Spleen (tissue), 11 donors: ENCODE results near the gene OR10A5. TPM values are rescaled to one million over a fixed set of nuclear protein-coding genes. Genes with fewer than 3 reads are reported as not detected.

Source experiments
- DNase-seq: peaks from one replicate; pipeline ENCODE4 v3.0.0-alpha.2; 2020
- H3K27ac ChIP-seq, 8 donors: fragments of 200-600 bp; sonication (generic) in 7 of 8; 1 replicate in 4 of 8; 2 replicates in 4 of 8; pipeline versions ENCODE4 v1.5.0 to v1.8.0; 2016 to 2021; ENCODE audit warnings: inconsistent platforms in 4 of 8, mild to moderate bottlenecking in 4 of 8, moderate library complexity in 1 of 8
- H3K27me3 ChIP-seq, 7 donors: fragments of 200-600 bp; sonication (generic) in 6 of 7; replicated peaks in 1 of 7; 1 replicate in 4 of 7; 2 replicates in 3 of 7; pipeline versions ENCODE4 v1.5.0 to v1.8.0; 2016 to 2021; ENCODE audit warnings: inconsistent platforms in 3 of 7, mild to moderate bottlenecking in 1 of 7
- H3K36me3 ChIP-seq, 6 donors: fragments of 200-600 bp; sonication (generic) in 5 of 6; 1 replicate in 4 of 6; 2 replicates in 2 of 6; pipeline versions ENCODE4 v1.5.0 to v1.8.0; 2016 to 2021; ENCODE audit warnings: inconsistent platforms in 2 of 6
- H3K4me1 ChIP-seq, 6 donors: fragments of 200-600 bp; sonication (generic) in 5 of 6; 1 replicate in 3 of 6; 2 replicates in 3 of 6; pipeline versions ENCODE4 v1.5.0 to v1.8.0; 2016 to 2021; ENCODE audit warnings: inconsistent platforms in 3 of 6
- H3K4me3 ChIP-seq, 8 donors: fragments of 200-600 bp; sonication (generic) in 7 of 8; 1 replicate in 4 of 8; 2 replicates in 4 of 8; pipeline versions ENCODE4 v1.5.0 to v1.8.0; 2016 to 2021; ENCODE audit warnings: inconsistent platforms in 4 of 8, mild to moderate bottlenecking in 4 of 8, moderate library complexity in 2 of 8
- H3K9me3 ChIP-seq, 8 donors: fragments of 200-600 bp; sonication (generic) in 7 of 8; 1 replicate in 4 of 8; 2 replicates in 4 of 8; pipeline versions ENCODE4 v1.5.0 to v1.8.0; 2016 to 2021; ENCODE audit warnings: inconsistent platforms in 4 of 8
- CTCF ChIP-seq, 11 experiments: fragments of 200-600 bp in 7 of 11; fragments of 450-650 bp in 4 of 11; sonication (generic) in 4 of 11; IDR thresholded peaks in 8 of 11; conservative IDR thresholded peaks in 3 of 11; 1 replicate in 7 of 11; 2 replicates in 4 of 11; pipeline versions ENCODE4 v1.4.0 to v1.8.0; 2016 to 2021; ENCODE audit warnings: antibody characterized with exemption in 11 of 11, inconsistent platforms in 4 of 11, mild to moderate bottlenecking in 1 of 11
- POLR2A ChIP-seq, 3 donors: fragments of 450-650 bp; IDR thresholded peaks; one replicate each; pipeline ENCODE4 v1.5.1; 2017; ENCODE audit warnings: antibody characterized with exemption in 3 of 3, mild to moderate bottlenecking in 1 of 3
- POLR2AphosphoS5 ChIP-seq, 3 donors: sonication (generic); formaldehyde crosslinking; IDR thresholded peaks; one replicate each; pipeline ENCODE4 v1.5.1; 2017; ENCODE audit warnings: antibody characterized with exemption in 3 of 3
- WGBS, 5 donors: extraction: QIAGEN DNeasy Blood & Tissue Kit in 3 of 5; methylation state at CpG; one replicate each; pipeline versions ENCODE4 v1.1.5 to v1.1.7; 2013 to 2018; 5-methylcytosine and 5-hydroxymethylcytosine counted together
- intact Hi-C: fragments of 100-400 bp; cut with DNase I; formaldehyde crosslinking; loops from one replicate; pipeline ENCODE4 v1.15.0; 2023; ENCODE audit warnings: low total_unique reads
- polyA plus RNA-seq, 3 donors: library from polyadenylated mRNA; stranded (reverse); fragments of 200-250 nt; gene quantifications; one replicate each; pipeline ENCODE4 v1.2.1, GENCODE V29; 2013
- total RNA-seq, 7 donors: library from RNA; depleted of rRNA in 3 of 7; stranded (reverse); fragments of >200 nt in 3 of 7; fragmentation: NEBNext Ultra II Directional in 4 of 7; extraction: Animal tissue kit (Norgen Biotek cat#: 25700) in 4 of 7; gene quantifications; one replicate each; pipeline versions ENCODE4 v1.1.0 to v1.2.1, GENCODE V29; 2016 to 2021
- donor health status: healthy with polysubstance abuse.
- donor health status: DM: no; HTN: no; CAD: no; lungs with moderate emphysema.
- donor health status: DM: no; HTN: no; CAD: no.
- donor health status: Bipolar disorder and iron deficiency.
- donor health status: healthy.
- donor health status: DM: no; HTN: no; CAD: no.
- donor health status: DM: yes; HTN: yes; CAD: no.

The OR10A5 gene
- total and polyA plus RNA-seq, 10 donors, result not detected

DNA sequence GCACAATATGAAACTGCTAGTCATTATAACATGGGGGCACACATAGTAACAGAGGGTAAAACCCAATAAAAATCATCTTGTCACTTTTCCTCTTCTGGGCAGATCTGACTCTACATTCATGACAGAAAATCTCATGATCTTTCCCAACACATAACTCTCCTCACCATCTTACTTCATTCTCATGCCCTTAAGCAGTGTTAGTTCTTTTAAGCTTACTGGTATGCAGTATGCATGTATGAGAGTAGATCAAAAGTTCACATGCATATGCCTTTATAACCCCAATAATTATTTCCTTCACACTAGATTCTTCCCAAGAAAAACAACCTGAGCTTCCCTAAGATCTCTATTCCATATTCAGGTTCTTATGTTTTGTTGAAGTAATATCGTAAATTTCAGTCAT is 25.8 kb downstream of the OR10A5 start:
- 74 to 88% (median 83%) methylated on average over 1 of the region's 1 CpG for WGBS, 5 donors
- TF ChIP-seq CTCF (IDR thresholded peaks at IDR 0.05 in 8 of 11, conservative IDR thresholded peaks at IDR 0.05 in 3 of 11) (no peak), POLR2AphosphoS5 (IDR thresholded peaks at IDR 0.05) (no peak), POLR2A (IDR thresholded peaks at IDR 0.05) (no peak)
- Histone ChIP-seq H3K4me3 (no peak overlapping the region), H3K4me1 (no peaks in the 10 kb centered on the region), H3K36me3 (no peaks in the 10 kb centered on the region), H3K27me3 (no peaks in the 10 kb centered on the region), H3K9me3 (no peaks in the 10 kb centered on the region), H3K27ac (no peak overlapping the region)
- DNase-seq, result no peak
- intact Hi-C loops, result no loop called here

GRCh38 chr11:6875761-6876160 is 30.3 kb downstream of the OR10A5 start:
- DNase-seq, result no peak
- H3K4me3 ChIP-seq, result no peak overlapping the region
- H3K9me3 ChIP-seq, result no peaks in the 10 kb centered on the region
- 78 to 95% (median 81%) methylated on average over 2 of the region's 2 CpGs for WGBS, 5 donors
- intact Hi-C loops, result no loop called here
- no peaks in the 10 kb centered on the region for H3K27me3 ChIP-seq
- TF ChIP-seq POLR2A (IDR thresholded peaks at IDR 0.05) (no peak), CTCF (IDR thresholded peaks at IDR 0.05 in 8 of 11, conservative IDR thresholded peaks at IDR 0.05 in 3 of 11) (no peak), POLR2AphosphoS5 (IDR thresholded peaks at IDR 0.05) (no peak)
- H3K4me1 ChIP-seq, result no peaks in the 10 kb centered on the region
- H3K27ac ChIP-seq, result no peak overlapping the region
- H3K36me3 ChIP-seq, result no peaks in the 10 kb centered on the region

DNA sequence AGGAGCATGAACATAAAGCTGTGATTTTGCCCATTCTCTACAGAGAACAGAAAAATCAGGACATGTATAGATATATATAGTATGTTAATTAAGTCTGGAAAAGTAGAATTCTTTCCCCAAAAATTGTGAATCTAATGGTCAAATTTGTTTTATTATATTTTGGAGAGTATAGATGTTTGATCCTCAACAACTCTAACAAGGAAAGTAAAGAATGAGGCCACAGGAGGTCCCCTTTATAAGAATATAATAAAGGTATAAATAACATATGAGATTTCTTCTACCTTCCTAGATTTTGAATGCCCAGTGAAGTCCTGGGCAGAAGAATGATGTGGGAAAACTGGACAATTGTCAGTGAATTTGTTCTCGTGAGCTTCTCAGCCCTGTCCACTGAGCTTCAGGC is 30.8 kb downstream of the OR10A5 start, which contains the start of gene OR10A4:
OR10A4 (plus strand) TSS at position 301 of the 400 bp plus-strand sequence; CDS start at position 324, 23 bp downstream.
- H3K36me3 ChIP-seq, result no peaks in the 10 kb centered on the region
- WGBS, 5 donors, result 85 to 95% (median 86%) methylated on average over 1 of the region's 1 CpG

GRCh38 chr11:6876914-6877313 is 31.4 kb downstream of the OR10A5 start:
- H3K4me1 ChIP-seq, result no peaks in the 10 kb centered on the region
- DNase-seq, result no peak
- H3K36me3 ChIP-seq, result no peaks in the 10 kb centered on the region
- no peak overlapping the region for H3K27ac ChIP-seq
- H3K27me3 ChIP-seq, result no peaks in the 10 kb centered on the region
- TF ChIP-seq CTCF (IDR thresholded peaks at IDR 0.05 in 8 of 11, conservative IDR thresholded peaks at IDR 0.05 in 3 of 11) (no peak), POLR2AphosphoS5 (IDR thresholded peaks at IDR 0.05) (no peak), POLR2A (IDR thresholded peaks at IDR 0.05) (no peak)
- intact Hi-C loops, result no loop called here
- 70 to 93% (median 83%) methylated on average over 3 of the region's 3 CpGs for WGBS, 5 donors
- no peak overlapping the region for H3K4me3 ChIP-seq
- H3K9me3 ChIP-seq, result no peaks in the 10 kb centered on the region

More for the DNA sequence above, 30.8 kb downstream of the OR10A5 start, which contains the start of gene OR10A4:
- no peak within 1 kb of the TSS for H3K4me3 ChIP-seq
- DNase-seq, result no peak
- no peaks in the 10 kb centered on the region for H3K4me1 ChIP-seq
- intact Hi-C loops, result no loop called here
- TF ChIP-seq CTCF (IDR thresholded peaks at IDR 0.05 in 8 of 11, conservative IDR thresholded peaks at IDR 0.05 in 3 of 11), result no peak
- no peaks in the 10 kb centered on the region for H3K9me3 ChIP-seq
- no peaks in the 10 kb centered on the region for H3K27me3 ChIP-seq
- no peak within 1 kb of the TSS for H3K27ac ChIP-seq
